ENCODE results near the gene ADRB2.

GRCh38 chr5:148805326-148806290 lies 20.8 kb upstream of the ADRB2 start:
- TF ChIP-seq CTCF (IDR thresholded peaks at IDR 0.05): no peak
- TF ChIP-seq EP300 (IDR thresholded peaks at IDR 0.05): no peak
